B cell (primary cell): ENCODE measurements around the gene DISP3. TPM values are rescaled to one million over a fixed set of nuclear protein-coding genes. Genes with fewer than 3 reads are reported as not detected.

Experiments used
- ATAC-seq: fragments of 200-7000 bp; cut with Tn5 transposase; one replicate; pipeline ENCODE4 v1.10.0; 2021; ENCODE audit warnings: low read depth, mild to moderate bottlenecking, moderate number of reproducible peaks, moderate library complexity
- CTCF ChIA-PET: fragments of 350-600 bp; sonication (Branson Sonifier 250); formaldehyde crosslinking; loops from one replicate; lab custom pipeline; 2021; ENCODE audit warnings: antibody characterized with exemption, inconsistent platforms; lab: Charles Lee
- POLR2A ChIA-PET: fragments of 350-600 bp; sonication (Branson Sonifier 250); formaldehyde crosslinking; loops from one replicate; lab custom pipeline; 2021; ENCODE audit warnings: antibody characterized with exemption; lab: Charles Lee
- DNase-seq: peaks from one replicate; pipeline ENCODE4 v3.0.0; 2013
- H2AFZ ChIP-seq: 2 replicates; pipeline ENCODE4 v1.6.1; 2012; ENCODE audit warnings: mild to moderate bottlenecking, low read depth, low read length; ENCODE audit not compliant: insufficient read depth, poor library complexity, severe bottlenecking
- H3K27ac ChIP-seq, 2 donors: 1 replicate in 1 of 2; 2 replicates in 1 of 2; pipeline ENCODE4 v1.5.1; 2012 to 2013; ENCODE audit warnings: low read length in 2 of 2, mild to moderate bottlenecking in 2 of 2, moderate library complexity in 1 of 2
- H3K27me3 ChIP-seq, 4 experiments: fragments of 200-600 bp in 1 of 4; sonication (generic) in 1 of 4; replicated peaks in 1 of 4; 1 replicate in 2 of 4; 2 replicates in 2 of 4; pipeline versions ENCODE4 v1.6.1 to v1.7.0; 2013 to 2016; ENCODE audit warnings: low read length in 3 of 4, mild to moderate bottlenecking in 2 of 4, mixed read lengths in 1 of 4, moderate library complexity in 1 of 4; ENCODE audit not compliant: insufficient read depth in 4 of 4, control insufficient read depth in 3 of 4; ENCODE audit errors: control extremely low read depth in 1 of 4
- H3K36me3 ChIP-seq, 2 experiments: replicated peaks in 1 of 2; 1 replicate in 1 of 2; 2 replicates in 1 of 2; pipeline versions ENCODE4 v1.6.1 to v1.7.1; 2013; ENCODE audit warnings: low read length in 1 of 2; ENCODE audit not compliant: insufficient read depth in 2 of 2, control insufficient read depth in 1 of 2; ENCODE audit errors: control extremely low read depth in 1 of 2, extremely low read depth in 1 of 2
- H3K4me1 ChIP-seq, 2 donors: fragments of 200-600 bp in 1 of 2; sonication (generic) in 1 of 2; 1 replicate in 1 of 2; 2 replicates in 1 of 2; pipeline versions ENCODE4 v1.5.1 to v1.6.1; 2013 to 2017; ENCODE audit warnings: low read length in 2 of 2; ENCODE audit not compliant: control insufficient read depth in 2 of 2, insufficient read depth in 2 of 2
- H3K4me2 ChIP-seq: replicated peaks from 2 replicates; pipeline ENCODE3; 2012; ENCODE audit warnings: mild to moderate bottlenecking, low read depth, low read length; ENCODE audit not compliant: poor library complexity, severe bottlenecking
- H3K4me3 ChIP-seq, 5 experiments: fragments of 200-600 bp in 1 of 5; sonication (generic) in 1 of 5; 1 replicate in 3 of 5; 2 replicates in 2 of 5; pipeline versions ENCODE4 v1.5.1 to v1.7.0; 2011 to 2016; ENCODE audit warnings: low read length in 4 of 5, mild to moderate bottlenecking in 4 of 5, low read depth in 2 of 5, control low read depth in 1 of 5, moderate library complexity in 1 of 5; ENCODE audit not compliant: insufficient read depth in 1 of 5; ENCODE audit errors: control extremely low read depth in 1 of 5, extremely low read depth in 1 of 5
- H3K79me2 ChIP-seq: fragments of 200-600 bp; sonication (generic); one replicate; pipeline ENCODE4 v1.6.0; 2016; ENCODE audit warnings: low read length; ENCODE audit not compliant: control insufficient read depth, insufficient read depth
- H3K9ac ChIP-seq: fragments of 200-600 bp; sonication (generic); 2 replicates; pipeline ENCODE4 v1.6.1; 2017; ENCODE audit warnings: mild to moderate bottlenecking, low read length, moderate library complexity
- H3K9me3 ChIP-seq, 3 donors: one replicate each; pipeline versions ENCODE4 v1.6.1 to v1.7.1; 2013; ENCODE audit warnings: low read length in 2 of 3; ENCODE audit not compliant: control insufficient read depth in 2 of 3, insufficient read depth in 1 of 3; ENCODE audit errors: control extremely low read depth in 1 of 3
- H4K20me1 ChIP-seq: 2 replicates; pipeline ENCODE4 v1.6.0; 2012; ENCODE audit warnings: mild to moderate bottlenecking, low read length; ENCODE audit not compliant: insufficient read depth, control insufficient read depth, poor library complexity, severe bottlenecking
- H3K27ac Mint-ChIP-seq: one replicate; pipeline ENCODE4 v1.8.0; 2021; ENCODE audit warnings: mixed read lengths
- H3K27me3 Mint-ChIP-seq: one replicate; pipeline ENCODE4 v1.8.0; 2021; ENCODE audit warnings: mixed read lengths
- H3K4me1 Mint-ChIP-seq: one replicate; pipeline ENCODE4 v1.8.0; 2021; ENCODE audit warnings: mixed read lengths
- H3K4me3 Mint-ChIP-seq: one replicate; pipeline ENCODE4 v1.8.0; 2021; ENCODE audit warnings: mixed read lengths
- H3K9me3 Mint-ChIP-seq: one replicate; pipeline ENCODE4 v1.8.0; 2022; ENCODE audit warnings: mixed read lengths; ENCODE audit not compliant: insufficient read depth
- CTCF ChIP-seq: fragments of 200-600 bp; IDR thresholded peaks from one replicate; pipeline ENCODE4 v1.8.0; 2022; ENCODE audit warnings: antibody characterized with exemption, mild to moderate bottlenecking
- EZH2 ChIP-seq: IDR thresholded peaks from 2 replicates; pipeline ENCODE4 v1.6.1; 2012; ENCODE audit warnings: borderline replicate concordance, low read depth, mild to moderate bottlenecking, moderate library complexity, low read length; ENCODE audit not compliant: insufficient read depth, poor library complexity, severe bottlenecking
- WGBS: methylation state at CpG from one replicate; pipeline ENCODE4 v1.1.5; 2013; ENCODE audit warnings: missing lambda C conversion rate; ENCODE audit not compliant: insufficient coverage; 5-methylcytosine and 5-hydroxymethylcytosine counted together
- intact Hi-C: fragments of 100-400 bp; cut with micrococcal nuclease; formaldehyde crosslinking; loops from one replicate; pipeline ENCODE4 v1.10.0; 2022
- polyA plus RNA-seq: library from polyadenylated mRNA; depleted of rRNA; stranded (reverse); fragments of >200 nt; gene quantifications from 2 replicates; pipeline ENCODE4 v1.2.3, GENCODE V29; 2012
- total RNA-seq, 2 donors: library from RNA; stranded (reverse); fragments of 120-200 nt in 1 of 2; gene quantifications; 1 replicate in 1 of 2; 2 replicates in 1 of 2; pipeline versions ENCODE4 v1.2.3 to v1.2.4, GENCODE V29; 2013 to 2022

DISP3 gene
- total and polyA plus RNA-seq, 2 donors (not counting 1 experiment from before 2014, with no cell fraction given), result 0.25 to 1.6 TPM

GRCh38 chr1:11483581-11484320 lies 4.8 kb downstream of the DISP3 start:
- DNase-seq (no peak), ATAC-seq (no peak)
- Mint-ChIP-seq H3K27ac (no peak overlapping the region), H3K9me3 (peaks cover 3% of the 10 kb centered on the region), H3K27me3 (peaks cover 57% of the 10 kb centered on the region), H3K4me3 (no peak overlapping the region), H3K4me1 (peaks cover 11% of the 10 kb centered on the region)
- peaks cover 0 to 13% (median 0%) of the 10 kb centered on the region in 3 donors for H3K9me3 ChIP-seq
- H3K4me1 ChIP-seq, result peaks cover 11 to 12% of the 10 kb centered on the region in 2 donors
- H3K4me3 ChIP-seq, result no peak overlapping the region
- WGBS, result 84% methylated on average over 9 of the region's 10 CpGs
- ChIA-PET POLR2A (no interaction called here), CTCF (no interaction called here)
- no peak for TF ChIP-seq CTCF
- no peak for TF ChIP-seq EZH2
- H3K4me2 ChIP-seq, result no peak overlapping the region
- H3K27ac ChIP-seq, result no peak overlapping the region
- intact Hi-C loops, result no loop called here
- H3K27me3 ChIP-seq, result peaks cover 0 to 38% (median 9%) of the 10 kb centered on the region in 4 experiments
- H3K9ac ChIP-seq, result no peak overlapping the region
- no peak overlapping the region for H2AFZ ChIP-seq
- H4K20me1 ChIP-seq, result no peaks in the 10 kb centered on the region
- no peaks in the 10 kb centered on the region for H3K79me2 ChIP-seq
- no peaks in the 10 kb centered on the region for H3K36me3 ChIP-seq

DNA sequence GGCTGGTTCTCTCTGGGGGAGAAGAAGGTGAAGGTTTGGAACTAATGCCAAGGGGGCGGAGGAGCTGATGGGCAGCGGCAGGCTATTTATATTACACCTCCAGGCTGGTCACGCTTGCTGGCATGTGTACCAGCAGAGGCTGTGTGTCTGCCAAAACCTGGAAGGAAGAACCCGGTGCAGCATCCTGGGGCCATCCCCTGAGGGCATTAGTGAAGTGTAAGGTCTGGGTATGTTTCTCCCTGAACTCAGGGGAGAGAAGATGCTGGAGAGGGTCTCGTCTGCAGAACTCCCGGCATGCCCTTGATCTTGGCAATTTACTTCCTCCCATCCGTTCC lies 5.3 kb downstream of the DISP3 start:
- Histone ChIP-seq H3K27me3 (peaks cover 0 to 35% (median 9%) of the 10 kb centered on the region in 4 experiments), H3K4me3 (no peak overlapping the region), H4K20me1 (no peaks in the 10 kb centered on the region), H3K79me2 (no peaks in the 10 kb centered on the region), H3K27ac (no peak overlapping the region), H3K4me1 (peaks cover 10 to 12% of the 10 kb centered on the region in 2 donors), H2AFZ (no peak overlapping the region), H3K9me3 (peaks cover 0 to 13% (median 0%) of the 10 kb centered on the region in 3 donors), H3K4me2 (no peak overlapping the region), H3K36me3 (no peaks in the 10 kb centered on the region), H3K9ac (no peak overlapping the region)
- POLR2A ChIA-PET, result no interaction called here
- Mint-ChIP-seq H3K27me3 (peaks cover 57% of the 10 kb centered on the region), H3K9me3 (peaks cover 3% of the 10 kb centered on the region), H3K4me1 (peaks cover 11% of the 10 kb centered on the region), H3K27ac (no peak overlapping the region), H3K4me3 (no peak overlapping the region)
- WGBS, result 82% methylated on average over 3 of the region's 7 CpGs
- DNase-seq (no peak), ATAC-seq (no peak)
- TF ChIP-seq EZH2 (no peak), CTCF (no peak)
- intact Hi-C loops, result no loop called here
- CTCF ChIA-PET, result no interaction called here
